K562 (cell line): ENCODE measurements around the gene MCEE. TPM values are rescaled to one million over a fixed set of nuclear protein-coding genes. Genes with fewer than 3 reads are reported as not detected.

Experiments
- ATAC-seq: fragments of 200-7000 bp; cut with Tn5 transposase; 3 replicates; pipeline ENCODE4 v1.9.1; 2020; ENCODE audit warnings: moderate library complexity
- BruUV-seq: library from RNA; stranded (reverse); fragments of 400-500 nt; replicated peaks from 2 replicates; lab custom pipeline; 2021; lab: Mats Ljungman, UMichigan
- CTCF ChIA-PET: fragments of 300-600 bp; formaldehyde crosslinking; extraction: SDS; loops from one replicate; lab custom pipeline; 2021; ENCODE audit warnings: low intra/inter-chr PET ratio; lab: Yijun Ruan, JAX
- POLR2A ChIA-PET: fragments of 300-600, 350-650 bp; sonication (Branson Sonifier 250); formaldehyde crosslinking; extraction: SDS; loops from one replicate; lab custom pipeline; 2021; ENCODE audit warnings: antibody characterized with exemption, inconsistent platforms; lab: Yijun Ruan, JAX
- DNase-seq, 4 experiments: peaks; one replicate each; pipeline versions ENCODE4 v3.0.0 to v3.0.0-alpha.2; 2011 to 2018; ENCODE audit warnings: low spot score in 3 of 4, mixed read lengths in 3 of 4; ENCODE audit errors: extremely low read depth in 1 of 4
- FAIRE-seq: peaks from 2 replicates; lab custom pipeline; 2011; peaks lifted over from hg19 to GRCh38; lab: Jason Lieb, UNC
- H2AFZ ChIP-seq: 2 replicates; pipeline ENCODE4 v1.6.0; 2011; ENCODE audit warnings: low read depth, low read length, control low read depth, inconsistent platforms
- H3K27ac ChIP-seq: fragments of 200-600 bp; 3 replicates; pipeline ENCODE4 v1.8.0; 2011; ENCODE audit warnings: low read depth, mild to moderate bottlenecking, control low read depth, inconsistent platforms, low read length, moderate library complexity, mixed read lengths; ENCODE audit errors: extremely low read depth
- H3K27me3 ChIP-seq, 2 experiments: fragments of 300-600 bp in 1 of 2; 2 replicates in 1 of 2; 3 replicates in 1 of 2; pipeline versions ENCODE4 v1.6.0 to v1.8.0; 2011; ENCODE audit warnings: inconsistent platforms in 2 of 2, low read length in 2 of 2, mild to moderate bottlenecking in 1 of 2, mixed read lengths in 1 of 2, moderate library complexity in 1 of 2; ENCODE audit not compliant: control insufficient read depth in 2 of 2, insufficient read depth in 2 of 2
- H3K36me3 ChIP-seq: fragments of 300-600 bp; 3 replicates; pipeline ENCODE4 v1.8.0; 2011; ENCODE audit warnings: mild to moderate bottlenecking, low read length, inconsistent platforms; ENCODE audit not compliant: control insufficient read depth, insufficient read depth
- H3K4me1 ChIP-seq, 2 experiments: fragments of 200-600 bp in 1 of 2; replicated peaks in 1 of 2; 2 replicates in 1 of 2; 3 replicates in 1 of 2; pipeline versions ENCODE4 v1.5.1 to v1.8.0; 2011; ENCODE audit warnings: inconsistent platforms in 2 of 2, low read length in 2 of 2, mild to moderate bottlenecking in 1 of 2, mixed read lengths in 1 of 2, moderate library complexity in 1 of 2; ENCODE audit not compliant: control insufficient read depth in 2 of 2, insufficient read depth in 2 of 2
- H3K4me2 ChIP-seq: 2 replicates; pipeline ENCODE4 v1.6.1; 2011; ENCODE audit warnings: low read length, control low read depth, inconsistent platforms, mixed read lengths; ENCODE audit not compliant: insufficient read depth
- H3K4me3 ChIP-seq: fragments of 200-600 bp; sonication (generic), shearing (Covaris generic); 2 replicates; pipeline ENCODE4 v1.5.1; 2016; ENCODE audit warnings: control low read depth, inconsistent platforms
- H3K79me2 ChIP-seq: fragments of 200-600 bp; 3 replicates; pipeline ENCODE4 v1.8.0; 2011; ENCODE audit warnings: low read length, inconsistent platforms; ENCODE audit not compliant: control insufficient read depth, insufficient read depth
- H3K9ac ChIP-seq, 2 experiments: 2 replicates each; pipeline versions ENCODE4 v1.6.0 to v1.6.1; 2011; ENCODE audit warnings: low read depth in 2 of 2, low read length in 2 of 2, control low read depth in 1 of 2, inconsistent platforms in 1 of 2, mild to moderate bottlenecking in 1 of 2, mixed read lengths in 1 of 2; ENCODE audit not compliant: insufficient read depth in 1 of 2
- H3K9me1 ChIP-seq: one replicate; pipeline ENCODE4 v1.6.0; 2011; ENCODE audit warnings: inconsistent platforms, mild to moderate bottlenecking, low read length, moderate library complexity; ENCODE audit not compliant: control insufficient read depth, insufficient read depth
- H3K9me3 ChIP-seq: replicated peaks from 2 replicates; pipeline ENCODE4 v1.5.1; 2011; ENCODE audit warnings: low read depth, low read length, inconsistent platforms; ENCODE audit not compliant: control insufficient read depth, insufficient read depth
- H4K20me1 ChIP-seq: replicated peaks from 2 replicates; pipeline ENCODE4 v1.6.1; 2011; ENCODE audit warnings: low read length, inconsistent platforms, mixed read lengths; ENCODE audit not compliant: control insufficient read depth, insufficient read depth
- ASH1L ChIP-seq: fragments of 450-650 bp; IDR thresholded peaks from 2 replicates; pipeline ENCODE4 v1.6.1; 2018; ENCODE audit warnings: borderline replicate concordance, mild to moderate bottlenecking, low read depth; ENCODE audit not compliant: partially characterized antibody
- CBFA2T2 ChIP-seq: fragments of 450-650 bp; conservative IDR thresholded peaks from 2 replicates; pipeline ENCODE4 v1.6.1; 2017; ENCODE audit warnings: mild to moderate bottlenecking
- CBX2 ChIP-seq: fragments of 200-600 bp; sonication (generic); IDR thresholded peaks from one replicate; pipeline ENCODE4 v1.6.1; 2012; ENCODE audit warnings: mild to moderate bottlenecking, low read length, inconsistent platforms; ENCODE audit not compliant: insufficient read depth, poor library complexity, severe bottlenecking
- CEBPG ChIP-seq, 3 experiments: fragments of 200-800 bp in 1 of 3; sonication (Bioruptor generic) in 1 of 3; sonication (generic) in 1 of 3; formaldehyde crosslinking in 1 of 3; IDR thresholded peaks in 2 of 3; conservative IDR thresholded peaks in 1 of 3; 2 replicates each; pipeline versions ENCODE4 v1.6.1 to v1.8.0; 2016 to 2022; ENCODE audit warnings: missing compliant biosample characterization in 2 of 3, missing genetic modification characterization in 2 of 3, mild to moderate bottlenecking in 1 of 3, missing genetic modification reagents in 1 of 3
- CTCF ChIP-seq, 3 experiments: IDR thresholded peaks in 2 of 3; conservative IDR thresholded peaks in 1 of 3; 2 replicates each; pipeline ENCODE4 v1.5.1; 2011 to 2012; ENCODE audit warnings: low read length in 3 of 3, mild to moderate bottlenecking in 3 of 3, control low read depth in 2 of 3, improper control_type of control experiment in 1 of 3, inconsistent platforms in 1 of 3, low read depth in 1 of 3, mixed read lengths in 1 of 3, moderate library complexity in 1 of 3; ENCODE audit not compliant: insufficient read depth in 2 of 3
- GABPA ChIP-seq: fragments of 200-800 bp; sonication (Bioruptor generic); conservative IDR thresholded peaks from 2 replicates; pipeline ENCODE4 v1.6.1; 2016; ENCODE audit warnings: low read depth, missing genetic modification characterization, missing compliant biosample characterization
- HIVEP1 ChIP-seq: fragments of 250-450 bp; sonication (Bioruptor Pico); IDR thresholded peaks from 2 replicates; pipeline ENCODE4 v1.4.0; 2020; ENCODE audit warnings: mild to moderate bottlenecking
- KLF16 ChIP-seq: IDR thresholded peaks from 2 replicates; pipeline ENCODE4 v1.6.1; 2016; ENCODE audit warnings: antibody characterized with exemption
- PHTF2 ChIP-seq: fragments of 250-450 bp; sonication (Bioruptor Pico); IDR thresholded peaks from 2 replicates; pipeline ENCODE4 v1.5.0; 2021; ENCODE audit warnings: mild to moderate bottlenecking
- SETDB1 ChIP-seq: IDR thresholded peaks from one replicate; pipeline ENCODE4 v1.6.1; 2012; ENCODE audit warnings: low read length, control low read depth, inconsistent platforms
- TRIM28 ChIP-seq: fragments of 450-650 bp; IDR thresholded peaks from 2 replicates; pipeline ENCODE4 v1.6.1; 2017
- YBX1 ChIP-seq: fragments of 450-650 bp; IDR thresholded peaks from 2 replicates; pipeline ENCODE4 v1.7.1; 2016; ENCODE audit warnings: mild to moderate bottlenecking
- ZNF449 ChIP-seq: fragments of 250-450 bp; sonication (Bioruptor Pico); IDR thresholded peaks from 2 replicates; pipeline ENCODE4 v1.8.0; 2022; ENCODE audit warnings: moderate library complexity, mild to moderate bottlenecking, inconsistent platforms
- WGBS: fragments of 100-300 bp; shearing (Covaris generic); methylation state at CpG from one replicate; pipeline ENCODE4 v1.1.6; 2016; ENCODE audit warnings: low coverage, mixed read lengths; ENCODE audit not compliant: insufficient coverage; ENCODE audit errors: missing lambda C conversion rate; 5-methylcytosine and 5-hydroxymethylcytosine counted together
- in situ Hi-C: fragments of 300-500 bp; cut with MboI; formaldehyde crosslinking; loops from 4 replicates; pipeline ENCODE4 v1.15.0; 2018; ENCODE audit warnings: inconsistent platforms, mixed read lengths
- intact Hi-C: fragments of 100-400 bp; cut with micrococcal nuclease; formaldehyde crosslinking; loops from 2 replicates; pipeline ENCODE4 v1.14.2; 2022
- polyA plus RNA-seq, 8 experiments: library from polyadenylated mRNA; depleted of rRNA in 4 of 8; stranded (reverse) in 5 of 8; unstranded in 3 of 8; fragments of >200 nt; fragmentation: Nextera tagmentation in 2 of 8; fragmentation: Illumina TruSeq in 1 of 8; extraction: Ambion mirVana in 2 of 8; extraction: Trizol in 1 of 8; gene quantifications; 2 replicates each; pipeline versions ENCODE4 v1.2.1 to v1.2.3, GENCODE V29; 2011 to 2014; ENCODE audit warnings: inconsistent platforms in 1 of 8, missing spikeins in 1 of 8
- total RNA-seq, 7 experiments: library from RNA; depleted of rRNA in 6 of 7; stranded (reverse); fragments of >200 nt in 6 of 7; fragmentation: Illumina TruSeq in 2 of 7; extraction: Trizol in 2 of 7; gene quantifications; 2 replicates each; pipeline versions ENCODE4 v1.2.1 to v1.2.3, GENCODE V29; 2011 to 2021; ENCODE audit warnings: low replicate concordance in 1 of 7
- TF ChIP-seq, protein P1 (sequence below): fragments of 250-450 bp; sonication (Bioruptor Pico); IDR thresholded peaks from 2 replicates; pipeline ENCODE4 v1.4.0; 2020

The MCEE gene
- total and polyA plus RNA-seq, 9 of the 15 experiments (the other 6 are each of a cell fraction or from before 2014, with no cell fraction given): 15.6 to 49.1 (median 24.5) TPM

- POLR2A ChIA-PET: interaction anchor here (0.8 to 1.7 kb wide), 2 partner anchors 10 to 16 kb away, joined by 3 to 6 read pairs; no protein-coding TSS in a partner anchor
- H4K20me1 ChIP-seq: no peaks in the 10 kb centered on the region; the same call in 1 of the 2 replicates
- peaks cover 3% of the 10 kb centered on the region; the same call in 1 of the 2 replicates for H3K9me3 ChIP-seq
- H3K4me3 ChIP-seq: no peak overlapping the region
- DNase-seq (no peak), FAIRE-seq (no peak), ATAC-seq (no peak)
- WGBS: 47% methylated on average over 3 of the region's 3 CpGs
- peaks cover 28% of the 10 kb centered on the region; the same call in 2 of the 3 replicates for H3K36me3 ChIP-seq
- no TSS peak for BruUV-seq
- intact Hi-C loops (no loop called here), in situ Hi-C loops (no loop called here)
- H3K4me1 ChIP-seq: peaks cover 2 to 3% of the 10 kb centered on the region in 2 experiments; a peak in 3 of 5 replicates
- H3K4me2 ChIP-seq: no peak overlapping the region
- H3K27me3 ChIP-seq: no peaks in the 10 kb centered on the region
- no peak overlapping the region for H3K9ac ChIP-seq
- H3K79me2 ChIP-seq: peaks cover 64% of the 10 kb centered on the region
- CTCF ChIA-PET: no interaction called here
- H3K27ac ChIP-seq: no peak overlapping the region
- H3K9me1 ChIP-seq: no peaks in the 10 kb centered on the region
- no peak overlapping the region for H2AFZ ChIP-seq
- TF ChIP-seq ZNF449 (CRISPR knock-in tag): no peak
- TF ChIP-seq HIVEP1: no peak
- TF ChIP-seq GABPA (tag): no peak
- no peak for TF ChIP-seq ASH1L
- TF ChIP-seq CBX2: no peak
- TF ChIP-seq, protein P1, sequence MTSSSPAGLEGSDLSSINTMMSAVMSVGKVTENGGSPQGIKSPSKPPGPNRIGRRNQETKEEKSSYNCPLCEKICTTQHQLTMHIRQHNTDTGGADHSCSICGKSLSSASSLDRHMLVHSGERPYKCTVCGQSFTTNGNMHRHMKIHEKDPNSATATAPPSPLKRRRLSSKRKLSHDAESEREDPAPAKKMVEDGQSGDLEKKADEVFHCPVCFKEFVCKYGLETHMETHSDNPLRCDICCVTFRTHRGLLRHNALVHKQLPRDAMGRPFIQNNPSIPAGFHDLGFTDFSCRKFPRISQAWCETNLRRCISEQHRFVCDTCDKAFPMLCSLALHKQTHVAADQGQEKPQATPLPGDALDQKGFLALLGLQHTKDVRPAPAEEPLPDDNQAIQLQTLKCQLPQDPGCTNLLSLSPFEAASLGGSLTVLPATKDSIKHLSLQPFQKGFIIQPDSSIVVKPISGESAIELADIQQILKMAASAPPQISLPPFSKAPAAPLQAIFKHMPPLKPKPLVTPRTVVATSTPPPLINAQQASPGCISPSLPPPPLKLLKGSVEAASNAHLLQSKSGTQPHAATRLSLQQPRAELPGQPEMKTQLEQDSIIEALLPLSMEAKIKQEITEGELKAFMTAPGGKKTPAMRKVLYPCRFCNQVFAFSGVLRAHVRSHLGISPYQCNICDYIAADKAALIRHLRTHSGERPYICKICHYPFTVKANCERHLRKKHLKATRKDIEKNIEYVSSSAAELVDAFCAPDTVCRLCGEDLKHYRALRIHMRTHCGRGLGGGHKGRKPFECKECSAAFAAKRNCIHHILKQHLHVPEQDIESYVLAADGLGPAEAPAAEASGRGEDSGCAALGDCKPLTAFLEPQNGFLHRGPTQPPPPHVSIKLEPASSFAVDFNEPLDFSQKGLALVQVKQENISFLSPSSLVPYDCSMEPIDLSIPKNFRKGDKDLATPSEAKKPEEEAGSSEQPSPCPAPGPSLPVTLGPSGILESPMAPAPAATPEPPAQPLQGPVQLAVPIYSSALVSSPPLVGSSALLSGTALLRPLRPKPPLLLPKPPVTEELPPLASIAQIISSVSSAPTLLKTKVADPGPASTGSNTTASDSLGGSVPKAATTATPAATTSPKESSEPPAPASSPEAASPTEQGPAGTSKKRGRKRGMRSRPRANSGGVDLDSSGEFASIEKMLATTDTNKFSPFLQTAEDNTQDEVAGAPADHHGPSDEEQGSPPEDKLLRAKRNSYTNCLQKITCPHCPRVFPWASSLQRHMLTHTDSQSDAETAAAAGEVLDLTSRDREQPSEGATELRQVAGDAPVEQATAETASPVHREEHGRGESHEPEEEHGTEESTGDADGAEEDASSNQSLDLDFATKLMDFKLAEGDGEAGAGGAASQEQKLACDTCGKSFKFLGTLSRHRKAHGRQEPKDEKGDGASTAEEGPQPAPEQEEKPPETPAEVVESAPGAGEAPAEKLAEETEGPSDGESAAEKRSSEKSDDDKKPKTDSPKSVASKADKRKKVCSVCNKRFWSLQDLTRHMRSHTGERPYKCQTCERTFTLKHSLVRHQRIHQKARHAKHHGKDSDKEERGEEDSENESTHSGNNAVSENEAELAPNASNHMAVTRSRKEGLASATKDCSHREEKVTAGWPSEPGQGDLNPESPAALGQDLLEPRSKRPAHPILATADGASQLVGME (CRISPR knock-in tag): no peak
- no peak for TF ChIP-seq CEBPG (CRISPR knock-in tag; IDR thresholded peaks at IDR 0.05)
- TF ChIP-seq CEBPG (tag; conservative IDR thresholded peaks at IDR 0.05 in 1 of 2, IDR thresholded peaks at IDR 0.05 in 1 of 2): no peak
- no peak for TF ChIP-seq SETDB1
- no peak for TF ChIP-seq TRIM28
- no peak for TF ChIP-seq KLF16
- TF ChIP-seq PHTF2 (CRISPR knock-in tag): no peak
- TF ChIP-seq CBFA2T2: no peak
- TF ChIP-seq YBX1: no peak
- TF ChIP-seq CTCF (IDR thresholded peaks at IDR 0.05 in 2 of 3, conservative IDR thresholded peaks at IDR 0.05 in 1 of 3; ENCODE audit: insufficient read depth in 2 of 3, low read depth in 1 of 3, low read length in 3 of 3): no peak
These were observed 3.1 kb downstream of the MCEE start for GRCh38 chr2:71126957-71127356.
